Stimulated activated CD4-positive, alpha-beta T cell treated with anti-CD3 and anti-CD28 coated beads, Interleukin-4, amount 100 ng/mL, for 4 hours (primary cell): ENCODE data around the gene PLAC8L1.

ENCODE experiments used
- DNase-seq, 2 experiments: peaks; one replicate each; pipeline ENCODE4 v3.0.0-alpha.2; 2020

PLAC8L1 gene

DNA sequence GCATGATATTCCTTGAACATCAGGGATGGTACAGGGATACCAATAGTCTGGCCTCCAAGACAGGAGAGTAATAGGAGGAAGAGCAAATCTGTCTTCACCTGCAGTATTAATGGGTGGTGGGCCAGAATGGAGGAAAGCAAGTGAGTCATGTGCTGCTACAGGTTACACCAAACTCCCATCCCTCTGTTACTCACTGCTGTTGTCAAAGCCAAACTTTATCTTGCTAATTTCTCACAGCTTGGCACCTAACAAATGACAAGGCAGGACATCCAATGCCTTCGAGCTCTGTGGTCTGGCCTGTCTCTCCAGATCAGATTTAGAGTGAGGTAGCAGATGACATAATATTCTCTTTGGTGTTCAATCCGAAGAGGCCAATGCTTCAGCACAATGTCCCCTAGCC is 26.8 kb downstream of the PLAC8L1 start:
- DNase-seq = no peak

DNA sequence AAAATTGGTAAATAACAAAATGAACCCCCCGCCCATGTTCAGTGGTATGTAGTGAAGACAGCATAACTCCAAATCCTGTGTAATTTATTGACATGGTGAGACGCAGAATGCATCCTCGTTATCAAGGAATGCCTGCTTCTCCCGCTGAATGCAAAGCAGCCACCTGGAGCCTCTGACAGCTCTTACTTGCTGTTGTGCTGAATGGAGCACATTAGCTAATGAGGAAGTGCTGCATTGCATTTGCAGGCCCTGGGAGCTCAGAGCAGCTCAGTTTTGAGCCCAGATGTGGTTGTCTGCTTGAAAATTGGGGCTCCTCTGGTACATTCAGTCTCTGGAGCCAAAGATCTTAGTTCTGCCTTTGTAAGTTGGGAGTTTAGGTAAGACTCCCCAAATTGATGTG is 28.9 kb downstream of the PLAC8L1 start:
- DNase-seq = no peak

DNA sequence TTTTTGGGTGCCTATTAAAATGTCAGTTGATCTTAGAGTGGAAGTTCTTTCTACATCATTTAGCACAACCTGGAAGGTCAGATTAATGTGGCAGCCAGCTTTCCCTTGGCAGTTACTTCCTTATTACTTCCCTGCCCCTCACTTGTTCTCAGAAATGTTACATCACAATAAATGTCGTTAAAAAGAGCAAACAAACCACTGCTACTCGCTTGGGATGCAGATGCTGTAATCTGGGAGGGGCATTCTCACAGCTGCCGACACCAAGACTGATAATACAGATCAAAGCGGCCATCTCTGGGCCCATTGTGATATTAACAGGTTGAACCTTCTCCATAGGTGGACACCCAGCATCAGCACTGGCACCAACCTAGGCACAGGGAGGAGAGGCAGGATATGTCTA is 29.3 kb downstream of the PLAC8L1 start:
- DNase-seq = no peak

DNA sequence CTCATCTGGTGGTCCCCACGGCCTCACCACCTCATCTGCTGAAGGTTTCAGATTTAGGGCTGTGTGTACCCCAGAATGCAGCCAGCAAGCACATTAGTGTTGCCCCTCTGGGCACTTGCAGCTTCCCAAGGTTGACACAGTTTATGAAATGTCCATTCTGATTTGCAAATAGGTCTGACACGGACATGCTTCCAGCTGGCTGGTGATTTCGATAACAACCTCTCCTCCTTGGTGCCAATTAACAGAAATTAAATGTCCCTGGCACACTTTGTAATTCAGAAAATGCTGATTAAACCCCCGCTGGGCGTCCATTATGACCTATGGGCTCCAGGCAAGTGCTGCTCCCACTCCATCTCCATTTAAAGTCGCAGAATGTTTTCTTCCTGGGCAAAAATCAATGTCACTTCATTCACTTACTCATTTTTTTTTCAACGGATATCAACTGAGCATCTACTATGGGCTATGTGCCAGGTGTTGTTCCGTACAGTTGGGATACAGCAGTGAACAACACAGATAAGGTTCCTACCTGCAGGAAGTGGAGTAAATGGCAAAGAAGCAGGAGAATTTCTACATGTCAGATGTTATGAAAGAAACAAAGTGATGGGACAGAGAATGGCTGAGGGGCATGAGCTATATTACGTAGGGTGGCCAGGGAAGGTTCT is 32.0 kb downstream of the PLAC8L1 start:
- no peak for DNase-seq

DNA sequence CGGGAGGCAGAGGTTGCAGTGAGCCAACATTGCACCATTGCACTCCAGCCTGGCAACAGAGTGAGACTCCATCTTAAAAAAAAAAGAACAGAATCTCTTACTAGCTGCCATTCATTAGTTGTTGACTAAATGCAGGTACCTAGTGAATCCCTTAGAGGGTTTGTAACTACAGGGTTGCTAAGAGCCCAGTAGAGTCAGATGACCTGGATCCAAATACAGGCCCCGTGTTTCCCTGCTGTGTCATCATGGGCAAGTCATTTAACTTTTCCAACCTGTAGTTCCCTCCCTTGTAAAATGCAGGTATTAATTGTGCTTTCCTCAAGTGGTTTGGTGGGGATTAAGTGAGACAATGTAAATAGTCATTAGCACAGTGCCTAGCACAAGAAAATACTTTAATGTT is 32.8 kb downstream of the PLAC8L1 start:
- no peak for DNase-seq

DNA sequence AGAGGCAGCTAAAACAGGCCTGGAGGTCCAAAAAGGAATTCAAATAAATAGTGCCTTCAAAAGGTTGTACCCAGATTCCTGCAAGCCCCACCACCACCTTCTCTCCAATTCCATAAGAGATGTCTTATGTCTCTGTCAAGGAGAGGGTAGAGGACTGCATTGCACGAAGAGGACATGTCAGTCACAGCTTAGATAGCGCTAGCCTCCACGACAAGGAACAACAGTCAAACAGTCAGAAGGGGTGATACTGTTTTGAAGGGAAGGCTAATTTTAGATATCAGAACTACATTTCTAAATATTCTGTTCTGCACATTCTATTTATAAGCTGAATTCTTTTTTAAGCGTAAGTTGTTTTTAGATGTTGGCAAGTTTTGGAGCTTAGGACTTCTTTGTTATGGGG is 34.2 kb downstream of the PLAC8L1 start:
- DNase-seq = no peak

DNA sequence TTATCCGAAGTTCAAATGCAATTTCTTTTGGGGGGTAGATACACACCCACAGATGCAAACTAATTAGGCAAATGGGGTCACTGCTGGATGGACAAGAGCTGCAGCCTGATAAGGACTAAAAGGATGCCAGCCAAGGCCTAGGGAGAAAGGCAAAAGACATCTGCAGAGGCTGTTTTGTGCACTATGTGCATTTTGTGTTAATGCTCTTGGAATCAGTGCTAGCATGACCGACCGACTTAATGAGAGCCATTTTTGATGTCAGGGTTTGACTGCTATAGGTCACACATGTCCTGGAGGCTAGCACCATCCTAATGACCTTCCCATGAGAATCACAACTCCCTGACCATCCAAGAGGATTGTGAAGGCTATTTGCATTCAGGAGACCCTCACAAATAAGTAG is 34.6 kb downstream of the PLAC8L1 start:
- no peak for DNase-seq

DNA sequence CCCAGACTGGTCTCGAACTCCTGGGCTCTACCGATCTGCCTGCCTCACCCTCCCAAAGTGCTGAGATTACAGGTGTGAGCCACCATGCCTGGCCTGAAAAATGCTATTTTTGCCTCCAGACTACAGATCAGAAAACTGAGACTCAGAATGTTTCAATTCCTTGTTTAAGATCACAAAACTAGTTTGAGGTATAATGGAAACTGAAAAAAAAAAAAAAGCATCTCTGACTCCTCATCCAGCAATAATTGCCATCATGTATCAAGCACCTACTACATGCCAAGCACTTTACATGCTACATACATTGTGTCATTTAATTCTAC is 35.6 kb downstream of the PLAC8L1 start:
- no peak for DNase-seq

DNA sequence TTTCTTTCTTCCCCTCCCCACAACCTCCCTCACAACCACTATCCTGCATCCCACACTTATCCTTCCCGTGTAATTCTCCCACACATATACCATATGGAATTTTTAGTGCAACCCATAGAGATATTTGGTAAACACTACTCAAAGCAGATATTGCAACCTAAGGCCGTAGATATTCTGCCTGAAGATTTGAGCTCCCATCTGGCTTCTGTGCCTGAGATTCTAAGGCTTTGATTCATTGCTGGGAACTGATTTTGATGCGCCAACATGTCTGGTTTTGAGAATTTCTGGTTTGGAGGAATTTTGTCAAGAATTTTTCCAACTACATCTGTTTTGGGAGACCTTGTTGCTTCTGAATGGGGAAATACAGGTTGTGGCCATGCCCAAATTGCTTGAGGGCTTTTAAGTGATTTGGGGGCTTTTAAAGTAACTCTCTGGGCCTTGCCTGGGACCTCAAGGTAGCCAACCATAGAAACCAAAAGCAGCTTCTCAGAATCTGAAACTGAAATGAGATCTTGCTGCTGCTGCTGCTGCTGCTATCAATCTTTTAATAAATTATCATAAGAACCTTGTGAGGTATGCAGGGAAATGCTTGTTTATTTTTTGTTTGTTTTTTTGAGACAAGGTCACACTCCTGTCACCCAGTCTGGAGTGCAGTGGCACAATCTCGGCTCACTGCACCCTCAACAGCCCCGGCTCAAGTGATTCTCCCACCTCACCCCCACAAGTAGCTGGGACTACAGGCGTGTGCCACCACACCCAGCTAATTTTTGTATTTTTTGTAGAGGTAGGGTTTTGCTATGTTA is 36.2 kb downstream of the PLAC8L1 start:
- no peak for DNase-seq

DNA sequence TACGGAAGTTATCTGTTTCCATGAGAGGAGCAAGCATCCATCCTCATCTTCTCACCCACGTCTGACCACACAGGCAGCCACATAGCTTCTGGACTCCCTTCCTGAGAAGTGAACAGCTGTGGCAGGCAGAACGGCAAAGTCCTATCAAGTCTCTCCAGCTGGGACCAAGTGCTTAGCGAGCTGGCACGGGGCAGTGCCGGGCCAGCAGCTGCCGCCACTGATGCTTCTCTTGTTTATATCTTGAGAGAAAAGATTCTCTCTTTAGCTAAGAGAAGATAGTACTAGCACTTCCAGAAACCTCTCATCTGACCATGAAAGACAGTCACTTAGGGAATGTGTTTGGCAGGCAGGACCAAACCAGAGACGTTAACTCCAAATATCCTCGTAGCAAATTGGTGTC is 37.2 kb downstream of the PLAC8L1 start:
- no peak for DNase-seq

DNA sequence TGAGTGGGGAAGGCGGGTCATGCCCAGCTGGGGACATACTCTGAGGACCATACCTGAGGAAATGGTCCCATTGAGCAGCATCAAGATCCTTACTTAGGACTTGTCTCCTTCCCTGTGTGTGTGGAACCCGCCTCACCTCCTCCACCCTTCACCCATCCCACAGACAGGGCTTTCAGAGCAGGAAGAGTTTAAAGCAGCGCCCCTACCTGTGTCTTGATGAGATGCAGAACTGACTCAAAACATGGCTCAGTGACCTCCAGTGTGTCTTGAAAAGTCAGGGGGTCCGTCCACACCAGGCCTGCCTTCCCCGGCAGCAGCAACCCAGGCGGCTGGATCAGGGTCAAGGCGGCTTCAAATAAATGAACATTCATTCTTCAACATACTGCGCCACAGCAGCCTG is 38.4 kb downstream of the PLAC8L1 start:
- DNase-seq = no peak

DNA sequence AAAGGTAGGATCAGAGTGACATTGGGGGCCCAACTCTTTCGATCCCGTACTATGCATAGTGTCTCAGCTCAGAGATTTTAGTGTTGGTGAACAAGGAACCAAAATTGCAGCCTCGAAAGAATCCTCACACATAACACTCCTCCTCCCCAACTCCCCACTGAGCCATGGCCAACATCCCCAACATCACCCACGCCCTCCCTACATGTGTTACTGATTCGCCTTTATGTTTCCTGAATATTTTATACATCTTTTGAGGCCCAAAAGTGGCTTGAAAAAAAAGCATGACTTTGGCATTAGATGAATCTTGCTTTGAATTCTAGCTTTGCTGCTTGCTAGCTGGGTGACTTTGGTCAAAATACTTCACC is 45.2 kb downstream of the PLAC8L1 start:
- no peak for DNase-seq

DNA sequence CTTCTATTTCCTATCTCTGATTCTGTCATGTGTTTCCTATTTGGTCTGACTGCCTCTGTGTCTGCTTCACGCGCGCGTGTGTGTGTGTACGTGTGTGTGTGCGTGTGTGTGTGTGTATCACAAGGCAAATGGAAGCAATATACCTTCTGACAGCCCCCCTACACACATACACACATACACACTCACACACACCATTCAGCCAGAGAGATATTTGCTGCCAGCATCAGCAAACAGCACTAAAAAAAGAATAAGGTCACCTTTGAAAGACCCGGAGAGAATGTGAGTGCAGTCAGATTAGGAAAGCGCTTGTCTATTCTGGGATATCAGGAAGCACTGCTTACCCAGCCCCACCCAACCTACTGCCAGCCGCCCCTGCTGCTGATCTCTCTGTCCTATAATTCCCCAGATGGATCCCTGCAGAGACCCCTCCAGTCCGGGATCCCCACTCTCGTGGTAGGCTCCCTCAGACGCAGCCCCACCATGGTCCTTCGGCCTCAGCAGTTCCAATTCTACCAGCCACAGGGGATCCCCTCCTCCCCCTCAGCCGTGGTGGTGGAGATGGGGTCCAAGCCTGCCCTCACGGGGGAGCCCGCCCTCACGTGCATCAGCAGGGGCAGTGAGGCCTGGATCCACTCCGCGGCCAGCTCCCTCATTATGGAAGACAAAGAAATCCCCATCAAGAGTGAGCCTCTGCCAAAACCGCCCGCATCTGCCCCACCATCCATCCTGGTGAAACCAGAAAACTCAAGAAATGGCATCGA is 45.7 kb downstream of the PLAC8L1 start:
- no peak for DNase-seq

DNA sequence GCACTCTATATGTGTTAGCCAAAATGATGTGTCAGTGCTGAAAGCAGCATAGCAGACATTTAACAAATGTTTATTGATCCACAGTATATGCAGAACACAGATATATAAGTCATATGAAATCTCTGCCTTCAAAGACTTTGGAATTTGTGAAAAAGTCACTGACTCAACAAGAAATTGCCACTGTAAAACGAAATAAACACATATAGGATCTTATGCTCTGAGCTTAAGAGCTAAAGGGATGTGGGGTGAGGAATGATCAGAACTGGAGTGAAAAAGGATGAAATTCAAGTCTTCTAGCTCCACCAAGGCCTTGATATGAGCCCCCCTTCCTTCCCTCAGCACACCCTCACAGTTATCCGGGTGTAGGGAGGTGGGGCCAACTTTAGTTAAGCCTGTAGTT is 49.9 kb downstream of the PLAC8L1 start:
- DNase-seq = no peak

DNA sequence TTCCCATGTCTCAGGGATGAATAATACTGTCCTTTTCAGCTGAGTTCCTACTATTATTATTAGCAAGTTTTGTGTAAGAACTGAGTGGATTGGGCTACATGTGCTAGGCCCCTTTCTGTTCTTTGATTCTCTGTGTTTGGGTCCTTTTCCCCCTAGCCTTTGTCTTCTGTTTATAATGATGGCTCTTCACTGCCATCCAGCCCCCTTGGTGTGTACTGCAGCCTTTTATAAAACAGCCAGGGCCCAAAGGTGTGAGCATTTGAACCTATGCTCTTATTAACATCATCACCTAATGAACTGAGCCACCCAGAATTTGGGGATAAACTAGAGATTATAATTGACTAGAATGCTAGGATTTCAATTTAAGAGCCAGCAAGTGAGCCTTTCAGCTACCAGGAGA is 52.6 kb downstream of the PLAC8L1 start:
- DNase-seq = no peak

DNA sequence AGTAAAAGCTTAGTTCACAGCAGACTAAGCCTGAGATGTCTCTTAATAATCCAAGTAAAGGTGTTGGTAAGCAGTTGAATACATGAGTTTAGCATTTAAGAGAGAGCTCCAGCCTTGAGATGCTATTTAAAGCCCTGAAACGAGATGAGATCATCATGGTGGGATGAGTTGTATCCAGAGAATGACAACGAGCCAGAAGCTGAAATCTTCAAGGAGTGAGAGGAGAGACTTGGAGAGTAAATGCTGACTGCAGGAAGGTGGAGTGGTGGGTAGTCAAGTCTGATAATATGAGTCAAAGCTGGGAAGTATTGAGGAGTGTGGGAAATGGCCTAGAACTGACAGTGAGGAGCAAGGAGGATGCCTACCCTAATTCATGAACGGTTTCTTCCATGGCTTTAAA is 53.7 kb downstream of the PLAC8L1 start:
- no peak for DNase-seq

DNA sequence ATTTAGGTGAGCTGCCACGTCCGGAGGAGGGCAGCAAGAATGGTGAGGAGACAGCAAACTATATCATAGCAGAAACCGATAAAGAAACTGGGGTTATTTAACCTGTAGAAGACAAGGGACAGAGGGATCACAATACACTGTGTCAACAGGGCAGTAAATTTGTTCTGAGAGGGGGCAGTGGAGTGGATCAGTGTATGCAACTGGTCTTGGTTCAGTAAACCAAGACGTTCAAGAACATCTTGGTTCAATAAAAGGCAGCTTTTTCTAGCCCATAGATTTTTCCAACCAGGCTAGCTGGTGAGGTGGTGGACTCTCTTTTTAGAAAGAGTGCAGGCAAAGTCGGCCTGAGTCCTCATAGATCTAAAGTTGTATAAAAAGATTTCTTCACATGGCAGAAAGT is 55.3 kb downstream of the PLAC8L1 start:
- no peak for DNase-seq

DNA sequence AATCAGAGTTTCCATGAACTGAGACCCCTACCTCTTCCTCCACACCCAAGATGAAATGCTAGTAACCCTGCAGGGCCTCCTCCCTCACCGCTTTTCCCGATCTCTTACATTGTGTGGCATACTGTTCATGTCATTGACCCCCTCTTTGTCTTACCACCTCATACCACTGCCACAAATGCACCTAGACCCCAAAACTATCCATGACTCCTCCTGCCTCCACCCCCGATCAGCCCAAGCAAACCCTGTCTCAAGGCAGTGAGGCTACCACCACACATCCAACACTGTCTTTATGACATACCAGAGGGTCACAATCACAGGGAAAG is 55.7 kb downstream of the PLAC8L1 start:
- no peak for DNase-seq

DNA sequence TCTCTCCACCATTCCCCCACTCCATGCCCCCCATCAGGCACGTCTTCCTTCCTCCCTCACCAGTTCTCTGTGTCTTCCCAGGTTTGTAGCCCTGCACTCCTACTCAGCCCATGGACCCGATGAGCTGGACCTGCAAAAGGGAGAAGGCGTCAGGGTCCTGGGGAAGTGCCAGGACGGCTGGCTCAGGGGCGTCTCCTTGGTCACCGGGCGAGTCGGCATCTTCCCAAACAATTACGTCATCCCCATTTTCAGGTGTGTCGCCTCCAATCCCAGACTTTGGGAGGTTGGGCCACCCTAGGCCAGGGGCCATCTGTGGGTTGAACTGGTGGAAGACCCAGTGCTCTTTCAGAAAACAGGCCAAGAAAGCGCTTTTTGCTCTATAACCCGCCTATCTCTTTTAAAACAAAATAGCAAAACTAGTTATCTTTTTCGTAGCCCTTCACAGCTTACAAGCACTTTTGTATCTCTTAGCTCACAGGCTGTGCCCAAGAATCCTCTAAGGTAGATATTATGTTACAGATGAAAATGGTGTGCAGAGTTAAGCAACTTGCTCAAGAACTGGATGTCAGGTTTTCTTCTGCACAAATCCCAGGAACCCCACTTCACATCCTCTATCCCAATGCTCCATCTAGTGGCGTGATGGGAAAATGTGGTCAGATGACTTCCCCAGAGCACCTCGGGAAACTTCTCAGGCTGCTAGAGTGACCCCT is 56.2 kb downstream of the PLAC8L1 start:
- DNase-seq = no peak

DNA sequence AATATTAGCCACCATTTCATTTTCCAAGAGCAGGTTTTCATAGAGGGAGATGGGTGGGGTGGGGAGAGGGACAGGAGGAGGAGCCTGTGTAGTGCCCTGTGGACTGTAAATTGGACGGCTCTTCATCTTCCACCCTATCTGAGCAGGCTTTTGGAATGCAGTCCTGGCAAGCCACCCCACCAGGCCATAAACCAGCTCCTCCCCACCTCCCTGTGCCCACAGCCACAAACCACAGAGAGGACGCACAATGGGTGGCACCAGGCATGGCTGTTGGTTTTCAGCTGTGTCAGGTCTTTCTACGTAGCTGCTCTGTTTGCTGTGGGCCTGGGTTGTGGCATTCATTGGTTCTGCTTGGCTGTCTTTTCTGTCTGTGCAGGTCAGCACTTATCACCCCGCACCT is 58.0 kb downstream of the PLAC8L1 start:
- no peak for DNase-seq

DNA sequence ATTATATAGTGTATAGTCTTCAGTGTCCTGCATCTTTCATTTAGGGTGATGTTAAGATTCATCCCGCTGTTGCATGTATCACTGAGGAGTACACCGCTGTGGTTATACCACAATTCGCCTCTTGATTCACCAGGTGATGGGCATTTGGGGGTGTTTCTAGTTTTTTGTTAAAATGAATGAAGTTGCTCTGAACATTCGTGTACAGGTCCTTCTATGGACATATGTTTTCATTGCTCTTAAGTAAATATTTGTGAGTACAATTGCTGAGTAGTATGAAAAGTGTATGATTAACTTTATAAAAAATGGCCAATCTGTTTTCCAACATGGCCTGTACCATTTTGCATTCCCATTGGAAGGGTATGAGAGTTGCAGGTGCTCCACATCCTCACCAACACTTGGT is 61.7 kb downstream of the PLAC8L1 start:
- DNase-seq = no peak

DNA sequence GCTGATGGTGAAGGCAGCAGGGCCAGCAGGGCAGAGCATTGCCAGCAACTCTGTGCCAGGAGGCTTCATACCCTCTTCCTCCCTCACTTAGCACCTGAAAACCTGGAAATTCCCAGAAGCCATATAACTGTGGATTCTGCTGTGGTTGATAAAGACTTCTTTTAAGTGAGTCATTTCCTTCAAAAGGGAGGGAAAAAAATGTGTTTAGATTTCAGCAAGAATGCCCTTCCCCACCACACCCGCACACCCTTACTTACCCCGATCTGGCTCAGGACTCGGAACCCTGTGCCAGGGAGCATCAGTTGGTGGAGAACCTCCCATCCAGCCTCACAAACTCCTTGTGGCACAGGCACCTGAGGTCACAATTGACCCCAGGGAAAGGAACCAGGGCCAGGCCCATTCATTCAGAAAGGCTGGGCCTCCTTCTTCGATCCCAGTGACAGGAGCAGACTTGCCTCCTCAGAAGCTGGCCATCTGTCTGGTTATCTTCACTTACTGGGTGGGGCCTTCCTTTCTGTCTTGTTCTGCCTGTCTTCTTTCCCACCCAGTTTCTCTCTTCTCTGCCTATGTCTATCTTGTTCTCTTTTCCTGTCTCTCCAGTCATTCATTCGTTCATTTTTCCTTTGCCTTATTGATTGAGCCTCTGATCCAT is 62.6 kb downstream of the PLAC8L1 start:
- DNase-seq = no peak

DNA sequence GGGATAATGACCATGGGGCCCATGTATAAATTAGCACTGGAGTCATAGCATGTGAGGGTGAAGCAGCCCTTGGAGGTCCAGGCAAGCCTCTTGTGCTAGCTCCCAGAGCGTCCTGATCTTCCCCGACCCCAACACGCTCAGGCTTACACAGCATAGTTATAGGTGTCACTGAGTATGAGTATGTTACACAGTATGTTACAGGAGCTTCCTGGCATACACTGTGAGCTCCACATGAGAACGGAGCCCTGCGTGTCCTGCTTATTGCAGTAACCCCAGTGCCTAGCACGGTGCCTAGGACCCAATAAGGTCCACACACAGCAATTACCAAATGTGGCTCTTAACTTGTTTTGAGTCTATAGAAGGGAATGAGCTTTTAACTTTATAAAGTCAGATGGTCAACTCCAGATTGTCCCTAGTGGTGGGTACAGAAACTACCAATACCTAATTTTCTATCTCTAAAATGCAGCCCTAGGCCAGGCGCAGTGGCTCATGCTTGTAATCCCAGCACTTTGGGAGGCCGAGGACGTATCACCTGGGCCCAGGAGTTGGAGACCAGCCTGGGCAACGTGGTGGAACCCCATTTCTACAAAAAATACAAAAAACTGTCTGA is 64.1 kb downstream of the PLAC8L1 start:
- no peak for DNase-seq
